ENCODE data around the gene LRIT1. TPM values are rescaled to one million over a fixed set of nuclear protein-coding genes. Genes with fewer than 3 reads are reported as not detected.
"Not testable (repeated sequence)": the region's sequence is repeated elsewhere in the genome, so short reads cannot be mapped to it uniquely, and the experiment has no call there.

LRIT1 gene, protein sequence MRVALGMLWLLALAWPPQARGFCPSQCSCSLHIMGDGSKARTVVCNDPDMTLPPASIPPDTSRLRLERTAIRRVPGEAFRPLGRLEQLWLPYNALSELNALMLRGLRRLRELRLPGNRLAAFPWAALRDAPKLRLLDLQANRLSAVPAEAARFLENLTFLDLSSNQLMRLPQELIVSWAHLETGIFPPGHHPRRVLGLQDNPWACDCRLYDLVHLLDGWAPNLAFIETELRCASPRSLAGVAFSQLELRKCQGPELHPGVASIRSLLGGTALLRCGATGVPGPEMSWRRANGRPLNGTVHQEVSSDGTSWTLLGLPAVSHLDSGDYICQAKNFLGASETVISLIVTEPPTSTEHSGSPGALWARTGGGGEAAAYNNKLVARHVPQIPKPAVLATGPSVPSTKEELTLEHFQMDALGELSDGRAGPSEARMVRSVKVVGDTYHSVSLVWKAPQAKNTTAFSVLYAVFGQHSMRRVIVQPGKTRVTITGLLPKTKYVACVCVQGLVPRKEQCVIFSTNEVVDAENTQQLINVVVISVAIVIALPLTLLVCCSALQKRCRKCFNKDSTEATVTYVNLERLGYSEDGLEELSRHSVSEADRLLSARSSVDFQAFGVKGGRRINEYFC
- total RNA-seq (2014; rRNA removed; shearing (Covaris generic); ENCODE audit: low replicate concordance): not detected in 2 replicates

DNA sequence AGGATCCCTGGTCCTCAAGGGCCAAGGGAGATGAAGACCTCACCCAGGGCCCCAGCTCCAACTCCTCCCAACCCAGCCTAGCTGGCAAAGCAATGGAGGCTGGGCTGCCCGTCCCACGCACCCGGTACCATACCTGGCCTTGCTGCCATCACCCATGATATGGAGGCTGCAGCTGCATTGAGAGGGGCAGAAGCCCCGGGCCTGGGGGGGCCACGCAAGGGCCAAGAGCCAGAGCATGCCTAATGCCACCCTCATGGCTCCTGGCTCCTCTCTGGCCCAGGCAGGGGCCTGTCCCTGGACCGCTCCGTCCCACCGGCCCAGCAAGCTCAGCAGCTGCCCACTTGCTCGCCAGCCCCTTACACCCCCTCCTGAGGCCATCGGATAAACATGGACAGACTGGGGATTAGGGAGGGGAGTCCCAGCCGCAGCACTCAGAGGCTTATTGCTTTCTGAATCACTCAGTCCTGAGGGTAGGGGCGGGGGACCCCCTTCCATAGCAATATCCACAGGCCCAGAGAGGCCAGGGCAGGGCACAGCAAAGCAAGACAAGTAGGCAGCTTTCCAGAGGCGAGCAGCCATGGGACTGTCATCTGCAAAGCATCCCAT lies at the start of gene LRIT1:
LRIT1 (minus strand) TSS at position 362 of the 606 bp plus-strand sequence; CDS start at position 255, 107 bp downstream.
- in situ Hi-C loops (cut with HindIII; ENCODE audit: low pct_unique_long_range_greater_than_20kb, low sequenced_read_pairs): no loop called here
- DNase-seq (ENCODE audit: low read depth): no peak

- no peak for DNase-seq (ENCODE audit: low read depth)
- in situ Hi-C loops (cut with HindIII; ENCODE audit: low pct_unique_long_range_greater_than_20kb, low sequenced_read_pairs): no loop called here
These were observed 48.9 kb upstream of the LRIT1 start for GRCh38 chr10:84290235-84290634.

DNA sequence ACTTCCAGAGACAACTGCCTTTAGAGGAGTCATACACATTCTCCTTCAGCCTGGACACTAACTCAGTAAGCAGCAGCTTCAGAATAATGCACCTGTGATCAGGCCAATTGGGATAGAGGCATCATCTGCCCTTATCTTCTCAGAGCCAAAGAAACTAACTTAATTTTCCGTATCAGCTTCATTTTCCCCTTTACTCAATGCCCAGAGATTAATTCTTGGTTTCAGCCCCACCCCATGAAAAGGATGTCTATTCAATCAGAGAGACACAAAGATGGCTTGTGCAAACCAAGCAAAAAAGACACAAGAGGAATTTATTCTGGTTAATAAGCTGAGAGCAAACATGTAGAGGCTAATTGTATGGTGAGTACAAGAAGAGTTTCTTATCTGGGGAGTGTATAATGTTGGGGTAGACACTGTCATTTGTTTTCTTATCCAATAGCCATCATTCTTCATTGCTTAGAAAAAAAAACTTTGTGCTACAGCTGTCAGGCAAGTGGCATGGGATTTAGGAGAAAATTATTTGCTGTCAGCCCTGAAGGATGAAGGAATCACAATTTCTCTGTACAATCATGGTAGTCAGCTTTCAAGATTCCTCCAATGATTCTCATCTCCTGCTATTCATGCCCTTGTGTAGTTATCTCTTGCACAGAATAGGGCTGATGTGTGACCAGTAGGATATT lies 48.3 kb upstream of the LRIT1 start:
- in situ Hi-C loops (cut with HindIII; ENCODE audit: low pct_unique_long_range_greater_than_20kb, low sequenced_read_pairs): no loop called here
- no peak for DNase-seq (ENCODE audit: low read depth)

- in situ Hi-C loops (cut with HindIII; ENCODE audit: low pct_unique_long_range_greater_than_20kb, low sequenced_read_pairs): no loop called here
These were observed 46.8 kb upstream of the LRIT1 start for GRCh38 chr10:84288151-84288550.

GRCh38 chr10:84286695-84287094 lies 45.3 kb upstream of the LRIT1 start:
- in situ Hi-C loops (cut with HindIII; ENCODE audit: low pct_unique_long_range_greater_than_20kb, low sequenced_read_pairs): no loop called here
- DNase-seq (ENCODE audit: low read depth): no peak

More at GRCh38 chr10:84288151-84288550, 46.8 kb upstream of the LRIT1 start:
- DNase-seq (ENCODE audit: low read depth): no peak

- DNase-seq (ENCODE audit: low read depth); in situ Hi-C loops (cut with HindIII; ENCODE audit: low pct_unique_long_range_greater_than_20kb, low sequenced_read_pairs): not testable (repeated sequence)
These were observed 38.6 kb upstream of the LRIT1 start for GRCh38 chr10:84279876-84280475.

DNA sequence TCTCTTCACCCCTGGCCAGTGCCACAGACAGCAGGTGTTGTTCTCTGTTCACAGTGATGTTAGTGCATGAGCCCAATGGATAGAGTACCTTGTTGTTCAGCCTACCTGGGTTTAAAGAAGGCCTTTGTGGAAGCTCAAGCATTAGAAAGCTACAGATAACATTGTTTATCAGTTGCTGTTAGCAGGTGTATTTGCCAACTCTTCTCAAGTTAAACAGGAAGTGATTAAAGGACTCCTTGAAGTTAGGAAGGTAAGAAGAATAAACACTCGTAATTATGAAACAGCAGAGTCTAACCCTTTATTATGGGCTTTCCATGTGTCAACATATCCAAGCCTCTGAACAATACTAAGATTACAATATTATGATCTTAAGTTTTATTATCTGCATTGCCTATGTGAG lies 29.4 kb upstream of the LRIT1 start:
- no peak for DNase-seq (ENCODE audit: low read depth)
- in situ Hi-C loops (cut with HindIII; ENCODE audit: low pct_unique_long_range_greater_than_20kb, low sequenced_read_pairs): no loop called here

DNA sequence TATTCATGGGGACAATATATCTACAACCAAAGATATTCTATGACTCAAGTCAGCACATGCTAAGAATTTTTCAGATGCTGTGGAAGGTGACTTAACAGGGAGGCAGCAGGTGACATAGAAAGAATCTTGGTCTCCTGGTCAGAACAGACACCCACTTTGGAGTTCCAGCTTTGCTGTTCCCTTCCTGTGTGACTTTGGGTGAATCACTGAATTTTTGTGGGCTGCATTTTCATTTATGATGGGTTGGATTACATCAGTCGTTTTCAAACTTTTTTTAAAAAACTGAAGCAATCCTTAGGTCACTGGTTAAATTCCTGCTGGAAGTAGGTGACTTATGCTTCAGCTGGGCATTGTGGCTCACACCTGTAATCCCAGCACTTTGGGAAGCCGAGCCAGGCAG lies 28.4 kb upstream of the LRIT1 start:
- in situ Hi-C loops (cut with HindIII; ENCODE audit: low pct_unique_long_range_greater_than_20kb, low sequenced_read_pairs): no loop called here

DNA sequence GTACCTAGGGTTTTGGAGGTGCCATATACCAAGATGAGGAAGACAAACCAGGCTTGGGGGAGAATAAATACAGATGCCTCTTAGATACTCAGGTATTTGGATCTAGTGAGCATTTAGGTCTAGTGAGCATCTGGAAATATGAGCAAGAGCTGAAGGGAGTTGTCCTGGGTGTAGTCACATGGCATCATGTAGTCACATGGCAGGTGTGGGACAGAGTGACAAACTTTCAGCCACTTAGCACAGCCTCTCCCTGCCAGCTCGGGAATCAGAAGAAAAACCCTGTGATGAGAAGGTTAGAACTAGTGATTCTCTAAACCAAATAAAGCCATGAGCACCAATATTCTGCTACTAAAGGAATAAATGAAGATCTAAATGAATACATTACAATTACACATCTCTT lies 27.8 kb upstream of the LRIT1 start:
- in situ Hi-C loops (cut with HindIII; ENCODE audit: low pct_unique_long_range_greater_than_20kb, low sequenced_read_pairs): no loop called here
- no peak for DNase-seq (ENCODE audit: low read depth)

More for the DNA sequence above, 28.4 kb upstream of the LRIT1 start:
- peak; percentile 7 for DNase-seq (ENCODE audit: low read depth)

GRCh38 chr10:84267503-84268126 lies 26.3 kb upstream of the LRIT1 start:
- DNase-seq (ENCODE audit: low read depth): peak; percentile 7
- in situ Hi-C loops (cut with HindIII; ENCODE audit: low pct_unique_long_range_greater_than_20kb, low sequenced_read_pairs): no loop called here

DNA sequence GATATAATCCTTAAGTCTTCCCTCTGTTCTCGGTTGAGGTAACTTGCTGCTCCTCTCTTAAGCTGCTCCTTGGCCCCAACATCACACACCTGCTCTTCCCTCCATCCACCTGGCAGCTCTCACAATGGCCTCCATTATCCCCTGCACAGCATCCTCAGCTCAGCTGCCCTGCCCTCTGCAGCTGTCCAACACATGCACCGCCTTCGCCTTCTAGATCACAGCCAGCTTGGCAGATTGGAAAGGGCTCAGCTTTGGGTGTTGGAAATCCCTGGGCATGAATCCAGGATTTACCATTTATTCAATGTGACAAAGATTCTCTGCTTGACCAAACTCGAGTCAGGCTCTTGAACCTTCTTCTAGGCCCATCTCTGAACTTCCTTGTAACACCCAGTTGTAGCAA lies 24.1 kb upstream of the LRIT1 start:
- DNase-seq (ENCODE audit: low read depth): no peak
- in situ Hi-C loops (cut with HindIII; ENCODE audit: low pct_unique_long_range_greater_than_20kb, low sequenced_read_pairs): no loop called here

DNA sequence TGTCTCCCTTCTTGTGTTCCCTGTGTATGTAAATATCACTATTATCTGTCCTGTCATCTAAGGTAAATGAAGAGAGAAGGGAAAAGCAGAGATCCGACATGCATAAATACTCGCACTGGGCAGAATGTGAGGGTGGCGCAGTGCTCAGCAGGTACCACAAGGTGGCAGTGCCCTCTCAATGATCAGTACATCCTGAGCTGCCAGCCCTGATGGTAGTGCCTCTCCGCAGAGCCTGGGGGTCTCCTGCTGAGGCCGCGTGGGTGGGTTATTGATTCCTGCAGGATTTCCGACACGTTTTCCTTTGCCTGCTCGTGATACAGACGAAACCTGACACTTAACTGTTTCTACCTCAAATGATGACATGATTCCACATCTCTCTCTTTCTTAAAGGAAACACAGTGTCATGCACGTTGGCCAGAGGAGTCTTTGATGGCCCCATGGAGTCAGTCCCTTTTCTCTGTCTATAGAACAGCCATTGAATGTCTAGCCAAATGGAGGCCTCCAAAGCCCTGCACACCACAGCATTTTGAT lies 23.3 kb upstream of the LRIT1 start:
- peak; percentile 49 for DNase-seq (ENCODE audit: low read depth)
- in situ Hi-C loops (cut with HindIII; ENCODE audit: low pct_unique_long_range_greater_than_20kb, low sequenced_read_pairs): no loop called here

DNA sequence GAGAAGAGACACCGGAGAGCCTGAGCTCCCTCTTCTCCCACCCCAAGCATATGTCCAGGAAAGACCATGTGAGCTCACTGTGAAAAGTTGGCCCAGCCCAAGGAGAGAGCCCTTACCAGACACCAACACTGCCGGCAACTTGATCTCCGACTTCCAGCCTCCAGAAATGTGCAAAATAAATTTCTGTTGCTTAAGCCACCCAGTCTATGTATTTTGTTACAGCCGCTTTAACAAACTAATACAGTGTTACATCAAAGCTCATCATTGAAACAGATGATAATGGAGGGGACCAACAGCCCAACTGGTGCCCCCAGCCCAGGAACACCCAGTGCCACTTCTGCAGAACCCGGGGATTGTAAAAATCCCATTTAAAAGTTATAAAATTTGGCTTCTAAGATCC lies 22.4 kb upstream of the LRIT1 start:
- in situ Hi-C loops (cut with HindIII; ENCODE audit: low pct_unique_long_range_greater_than_20kb, low sequenced_read_pairs): no loop called here
- no peak for DNase-seq (ENCODE audit: low read depth)

DNA sequence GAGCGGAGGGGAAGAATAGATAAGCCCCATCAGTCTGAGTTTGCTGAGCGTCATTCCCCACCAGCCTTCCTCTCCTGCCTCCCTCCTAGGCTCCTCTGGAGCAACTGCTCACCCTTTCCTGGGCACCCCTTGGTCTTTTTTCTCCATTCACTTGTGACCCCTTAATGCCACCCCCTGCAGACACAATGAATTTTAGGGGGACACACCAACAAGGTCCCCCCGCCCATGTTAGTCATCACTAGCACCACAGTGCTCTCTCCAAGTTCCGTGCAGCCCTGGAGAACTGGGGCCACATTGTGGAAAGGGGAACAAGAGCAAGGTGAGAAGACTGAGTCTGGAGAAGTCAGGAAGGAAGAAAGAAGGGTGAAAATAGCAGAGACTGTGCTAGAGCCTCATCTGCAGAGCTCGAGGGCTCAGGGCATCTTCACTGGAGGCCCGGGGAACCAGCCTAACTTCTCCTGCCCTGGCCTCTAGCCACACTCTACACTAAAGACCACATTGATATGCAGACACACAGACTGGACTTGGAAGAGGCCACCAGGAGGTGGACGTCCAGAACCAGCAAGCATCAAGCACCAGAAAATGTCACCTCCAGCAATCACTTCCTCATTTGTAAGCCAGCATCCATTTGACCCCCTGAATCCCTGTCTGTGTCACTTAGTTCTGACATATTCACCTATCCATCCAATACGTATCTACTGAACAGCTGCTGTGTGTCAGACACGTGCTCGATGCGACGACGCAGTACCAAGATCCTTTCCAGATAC lies 21.0 kb upstream of the LRIT1 start:
- in situ Hi-C loops (cut with HindIII; ENCODE audit: low pct_unique_long_range_greater_than_20kb, low sequenced_read_pairs): no loop called here

DNA sequence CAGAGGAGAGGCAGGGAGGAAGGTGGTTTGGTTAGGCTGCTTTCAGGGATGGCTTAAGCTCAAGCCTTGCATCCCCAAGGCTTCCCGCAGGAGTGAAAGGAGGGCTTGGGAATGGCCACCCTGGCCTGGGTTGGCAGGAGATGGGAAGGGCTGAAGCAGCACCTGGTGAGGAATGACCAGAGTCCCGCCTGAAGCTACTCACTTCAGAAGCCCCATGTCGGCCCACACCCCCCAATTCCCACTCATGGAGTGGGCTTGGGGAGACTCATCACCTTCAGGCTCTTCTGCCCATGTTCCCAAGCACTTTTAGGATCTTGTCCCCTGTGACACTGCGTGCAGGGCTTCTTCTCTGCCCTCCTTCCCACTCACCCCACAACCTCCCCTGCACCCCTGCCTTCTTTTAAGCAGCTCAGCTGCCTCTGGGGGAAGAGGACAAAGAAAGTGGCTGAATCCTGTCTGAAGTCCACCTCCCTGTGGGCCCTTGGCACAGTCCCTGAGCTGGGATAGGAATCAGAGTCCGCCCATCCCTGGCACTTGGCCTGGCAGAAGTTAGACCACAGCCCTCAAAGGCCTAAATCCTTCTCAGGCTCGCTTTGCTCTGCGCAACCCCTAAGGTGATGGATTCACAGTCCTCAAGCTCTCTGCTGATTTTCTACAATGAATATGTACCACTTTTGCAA lies 20.0 kb upstream of the LRIT1 start:
- DNase-seq (ENCODE audit: low read depth): no peak
- in situ Hi-C loops (cut with HindIII; ENCODE audit: low pct_unique_long_range_greater_than_20kb, low sequenced_read_pairs): no loop called here

More for the DNA sequence above, 21.0 kb upstream of the LRIT1 start:
- no peak for DNase-seq (ENCODE audit: low read depth)

DNA sequence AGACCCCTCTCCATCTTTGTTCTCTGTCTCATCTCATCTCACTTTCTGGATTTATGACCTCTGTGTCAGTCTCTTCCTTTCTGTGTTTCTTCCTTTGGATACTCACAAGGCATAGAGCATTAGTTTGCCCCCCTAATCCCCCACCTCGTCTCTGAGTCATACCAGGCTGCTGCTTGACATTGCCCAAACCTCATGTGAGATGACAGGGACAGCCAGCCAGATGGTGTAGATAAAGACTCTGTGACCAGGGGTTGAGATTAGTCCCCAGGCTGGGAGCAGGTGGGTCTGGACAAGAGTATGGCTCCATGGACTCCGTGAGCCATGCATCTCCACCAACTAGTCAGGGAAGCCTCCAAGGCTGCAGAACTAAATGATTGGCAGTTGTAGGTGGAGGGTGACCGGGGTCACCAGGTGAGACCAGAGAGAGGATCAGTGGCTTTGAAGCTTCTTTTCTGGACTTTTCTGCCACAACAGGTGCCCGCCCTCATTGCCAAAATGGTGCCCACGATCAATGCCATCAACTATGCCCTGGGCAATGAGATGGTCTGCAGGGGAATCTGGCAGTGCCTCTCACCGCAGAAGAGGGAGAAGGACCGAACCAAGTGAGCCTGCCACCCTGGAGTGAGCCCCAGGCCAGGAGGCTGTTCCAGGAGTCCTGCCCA lies 16.8 kb upstream of the LRIT1 start:
- in situ Hi-C loops (cut with HindIII; ENCODE audit: low pct_unique_long_range_greater_than_20kb, low sequenced_read_pairs): no loop called here
- DNase-seq (ENCODE audit: low read depth): no peak

All from Caki2 (cell line).